HT1080 (cell line): ENCODE results near the gene SLF1. TPM values are rescaled to one million over a fixed set of nuclear protein-coding genes. Genes with fewer than 3 reads are reported as not detected.

Experiments used
- DNase-seq: peaks from one replicate; pipeline ENCODE4 v3.0.0-alpha.2; 2015; ENCODE audit warnings: low read depth
- total RNA-seq: library from RNA; depleted of rRNA; stranded (reverse); fragments of >200 nt; shearing (Covaris generic); gene quantifications from 2 replicates; pipeline ENCODE4 v1.2.3, GENCODE V29; 2014

SLF1 gene
- total RNA-seq, 1 experiment from 2014 or later = 20.7 TPM

GRCh38 chr5:94660506-94660905, 42.0 kb downstream of the SLF1 start:
- no peak for DNase-seq

- no peak for DNase-seq
Measured at GRCh38 chr5:94661086-94661485, 42.6 kb downstream of the SLF1 start.

- no peak for DNase-seq
Measured at GRCh38 chr5:94667937-94668336, 49.5 kb downstream of the SLF1 start.

GRCh38 chr5:94670726-94671125, 52.3 kb downstream of the SLF1 start:
- DNase-seq = no peak

GRCh38 chr5:94672746-94673145, 54.3 kb downstream of the SLF1 start:
- no peak for DNase-seq

- DNase-seq = peak; percentile 9
Measured at GRCh38 chr5:94674490-94675382, 56.3 kb downstream of the SLF1 start.

- no peak for DNase-seq
Measured at GRCh38 chr5:94675965-94676618, 57.6 kb downstream of the SLF1 start.

- no peak for DNase-seq
Measured at GRCh38 chr5:94682814-94683520, 64.5 kb downstream of the SLF1 start.

GRCh38 chr5:94689908-94690307, 71.4 kb downstream of the SLF1 start:
- DNase-seq = no peak

- DNase-seq = no peak
Measured at GRCh38 chr5:94690778-94691177, 72.3 kb downstream of the SLF1 start.

GRCh38 chr5:94691291-94691690, 72.8 kb downstream of the SLF1 start:
- DNase-seq = no peak

GRCh38 chr5:94691949-94692348, 73.5 kb downstream of the SLF1 start:
- DNase-seq = peak; percentile 69

GRCh38 chr5:94692581-94692980, 74.1 kb downstream of the SLF1 start:
- DNase-seq = no peak

- peak; percentile 81 for DNase-seq
Measured at GRCh38 chr5:94693043-94693822, 74.8 kb downstream of the SLF1 start.

- no peak for DNase-seq
Measured at GRCh38 chr5:94693845-94694370, 75.4 kb downstream of the SLF1 start.

- DNase-seq = no peak
Measured at GRCh38 chr5:94694671-94695070, 76.2 kb downstream of the SLF1 start.

GRCh38 chr5:94698197-94698596, 79.7 kb downstream of the SLF1 start:
- no peak for DNase-seq

- no peak for DNase-seq
Measured at GRCh38 chr5:94699562-94699961, 81.1 kb downstream of the SLF1 start.

- DNase-seq = peak; percentile 32
Measured at GRCh38 chr5:94700592-94700991, 82.1 kb downstream of the SLF1 start.

- DNase-seq = no peak
Measured at GRCh38 chr5:94702729-94703128, 84.3 kb downstream of the SLF1 start.

GRCh38 chr5:94705427-94705826, 87.0 kb downstream of the SLF1 start:
- no peak for DNase-seq
